ENCODE measurements around the gene PPM1J. TPM values are rescaled to one million over a fixed set of nuclear protein-coding genes. Genes with fewer than 3 reads are reported as not detected.

Gene PPM1J
- total RNA-seq, 1 donor from 2014 or later: 5.2 TPM

- Mint-ChIP-seq H3K9me3 (ENCODE audit: unreplicated experiment) (peaks cover 4% of the 10 kb centered on the region), H3K27me3 (ENCODE audit: low read depth, unreplicated experiment) (peaks cover 10% of the 10 kb centered on the region), H3K27ac (ENCODE audit: unreplicated experiment) (no peak overlapping the region), H3K4me3 (ENCODE audit: unreplicated experiment) (no peak overlapping the region), H3K36me3 (ENCODE audit: low read depth, unreplicated experiment) (no peaks in the 10 kb centered on the region), H3K4me1 (ENCODE audit: low read depth, unreplicated experiment) (no peaks in the 10 kb centered on the region)
- Histone ChIP-seq H3K9me3 (ENCODE audit: insufficient read depth, low read depth, low read length) (no peaks in the 10 kb centered on the region), H3K79me2 (ENCODE audit: insufficient read depth, low read length) (no peaks in the 10 kb centered on the region), H2AFZ (ENCODE audit: low read depth, low read length) (no peak overlapping the region), H3K4me1 (ENCODE audit: insufficient read depth, low read length) (peaks cover 6% of the 10 kb centered on the region), H3K27me3 (ENCODE audit: insufficient read depth, low read length) (peaks cover 3% of the 10 kb centered on the region), H3K4me2 (ENCODE audit: low read length) (no peak overlapping the region), H4K20me1 (ENCODE audit: insufficient read depth, low read length) (no peaks in the 10 kb centered on the region), H3K9ac (ENCODE audit: low read length) (no peak overlapping the region), H3K4me3 (ENCODE audit: insufficient read depth, low read depth, low read length) (no peak overlapping the region), H3K36me3 (ENCODE audit: insufficient read depth, low read length) (no peaks in the 10 kb centered on the region), H3K27ac (ENCODE audit: low read depth, low read length) (no peak overlapping the region)
- DNase-seq (ENCODE audit: low read depth): no peak
- no peak for TF ChIP-seq EZH2 (IDR thresholded peaks at IDR 0.05; ENCODE audit: insufficient read depth, low read length)
- TF ChIP-seq CTCF (IDR thresholded peaks at IDR 0.05; ENCODE audit: insufficient read depth, low read depth, low read length): no peak
- no peak for FAIRE-seq
These were observed 33.3 kb upstream of the PPM1J start for GRCh38 chr1:112748396-112748795.

GRCh38 chr1:112744009-112744578, 29.0 kb upstream of the PPM1J start:
- Histone ChIP-seq H3K36me3 (ENCODE audit: insufficient read depth, low read length) (no peaks in the 10 kb centered on the region), H3K27me3 (ENCODE audit: insufficient read depth, low read length) (peaks cover 10% of the 10 kb centered on the region), H3K4me3 (ENCODE audit: insufficient read depth, low read depth, low read length) (peak overlapping the region; percentile 51), H3K79me2 (ENCODE audit: insufficient read depth, low read length) (no peaks in the 10 kb centered on the region), H3K4me1 (ENCODE audit: insufficient read depth, low read length) (peaks cover 6% of the 10 kb centered on the region), H3K9ac (ENCODE audit: low read length) (peak overlapping the region; percentile 67), H2AFZ (ENCODE audit: low read depth, low read length) (peak overlapping the region; percentile 92), H3K9me3 (ENCODE audit: insufficient read depth, low read depth, low read length) (no peaks in the 10 kb centered on the region), H4K20me1 (ENCODE audit: insufficient read depth, low read length) (no peaks in the 10 kb centered on the region), H3K4me2 (ENCODE audit: low read length) (peak overlapping the region; percentile 92), H3K27ac (ENCODE audit: low read depth, low read length) (no peak overlapping the region)
- Mint-ChIP-seq H3K27ac (ENCODE audit: unreplicated experiment) (no peak overlapping the region), H3K4me3 (ENCODE audit: unreplicated experiment) (no peak overlapping the region), H3K4me1 (ENCODE audit: low read depth, unreplicated experiment) (no peaks in the 10 kb centered on the region), H3K36me3 (ENCODE audit: low read depth, unreplicated experiment) (peaks cover 1% of the 10 kb centered on the region), H3K27me3 (ENCODE audit: low read depth, unreplicated experiment) (peaks cover 21% of the 10 kb centered on the region), H3K9me3 (ENCODE audit: unreplicated experiment) (peaks cover 17% of the 10 kb centered on the region)
- DNase-seq (ENCODE audit: low read depth) (peak; percentile 49), FAIRE-seq (no peak)
- TF ChIP-seq CTCF (IDR thresholded peaks at IDR 0.05; ENCODE audit: insufficient read depth, low read depth, low read length) (peak; percentile 28), EZH2 (IDR thresholded peaks at IDR 0.05; ENCODE audit: insufficient read depth, low read length) (no peak)
